NCI-H2196 treated with DMSO at 0.1 percent for 48 hours (cell line): ENCODE data around the gene PPBP.
"Not testable (repeated sequence)": the region's sequence is repeated elsewhere in the genome, so short reads cannot be mapped to it uniquely, and the experiment has no call there.

ENCODE experiments used
- DNase-seq: peaks from one replicate; lab custom pipeline; 2025; ENCODE audit not compliant: unreplicated experiment; lab: John Stamatoyannopoulos, UW

PPBP gene

DNA sequence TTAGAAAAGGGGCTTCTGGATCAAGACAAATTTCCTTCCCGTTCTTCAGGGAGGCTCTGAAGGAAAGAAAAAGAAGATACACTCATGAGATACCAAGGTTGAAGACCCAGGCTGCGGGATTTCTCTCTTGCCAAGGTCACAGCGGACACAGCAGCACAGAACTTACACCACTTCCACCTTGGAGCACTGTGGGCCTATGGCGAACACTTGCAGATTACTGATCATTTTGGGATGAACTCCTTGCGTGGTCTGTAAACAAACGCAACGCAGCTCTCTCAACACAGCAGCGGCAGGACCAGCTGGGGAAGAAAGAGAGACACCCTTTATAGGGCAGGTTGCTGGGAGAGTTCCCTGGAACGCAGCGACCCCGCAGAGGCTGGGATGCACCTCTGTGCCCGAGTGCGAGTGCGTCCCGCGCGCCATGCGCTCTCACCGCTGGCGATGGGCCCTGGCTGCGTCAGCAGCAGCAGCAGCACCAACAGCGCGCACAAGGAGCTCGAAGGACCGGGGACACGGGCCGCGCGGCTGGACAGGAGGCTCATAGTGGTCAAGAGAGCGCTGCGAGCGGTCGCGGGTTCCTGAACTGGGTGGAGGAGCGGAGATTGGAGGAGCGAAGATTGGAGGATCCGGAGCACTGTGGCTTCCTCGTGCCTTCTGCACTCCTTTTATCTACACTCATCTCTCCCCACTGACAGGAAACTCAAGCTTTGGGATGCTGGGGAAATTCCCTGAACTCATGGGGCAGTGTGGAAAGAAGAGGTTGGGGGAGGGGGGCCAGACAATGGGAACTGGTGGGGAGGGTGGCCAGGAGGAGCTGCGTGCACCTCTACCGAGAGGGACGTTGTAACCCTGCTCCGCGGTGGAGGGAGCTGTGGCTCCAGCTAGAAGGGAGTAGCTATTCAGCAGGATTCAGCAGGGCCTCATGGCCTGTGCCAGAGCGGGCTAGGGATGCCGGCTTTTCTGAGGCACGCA is 10.3 kb upstream of the PPBP start, which contains the start of gene CXCL5:
TSS of gene CXCL5 (minus strand) at position 638 of the 972 bp plus-strand sequence. CDS start at position 542, 96 bp downstream.
- no peak for DNase-seq

DNA sequence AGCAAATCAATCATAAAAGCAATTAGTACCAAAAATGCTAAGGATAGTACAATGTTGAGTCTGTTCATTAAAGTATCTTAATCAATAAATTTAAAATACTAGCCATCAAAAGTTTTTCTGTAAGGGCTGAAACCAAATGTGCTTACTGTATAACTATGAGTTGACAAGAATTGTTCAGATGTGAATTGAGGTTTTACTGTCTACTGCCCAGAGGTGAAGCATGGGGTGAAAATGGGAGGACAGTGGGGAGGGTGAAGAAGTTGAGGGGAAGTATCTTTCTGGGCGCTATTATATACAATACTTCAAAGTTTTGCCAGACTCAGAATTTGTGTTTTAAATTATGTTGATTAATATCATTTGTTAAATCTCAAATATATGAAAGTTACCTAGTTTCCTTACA is 4.1 kb upstream of the PPBP start:
- no peak for DNase-seq

DNA sequence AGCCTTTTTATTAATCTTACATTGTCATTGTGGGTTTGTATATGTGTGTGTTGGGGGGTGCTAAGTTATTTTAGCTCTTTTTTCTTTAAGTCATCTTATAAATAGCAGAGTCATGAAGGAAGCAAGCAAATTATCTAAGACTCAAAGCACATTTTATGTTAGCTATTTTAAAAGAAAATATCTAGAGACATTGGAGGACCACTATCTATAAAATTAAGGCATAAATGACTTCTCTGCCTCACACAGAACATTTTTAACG is 3.7 kb upstream of the PPBP start:
- DNase-seq = no peak

DNA sequence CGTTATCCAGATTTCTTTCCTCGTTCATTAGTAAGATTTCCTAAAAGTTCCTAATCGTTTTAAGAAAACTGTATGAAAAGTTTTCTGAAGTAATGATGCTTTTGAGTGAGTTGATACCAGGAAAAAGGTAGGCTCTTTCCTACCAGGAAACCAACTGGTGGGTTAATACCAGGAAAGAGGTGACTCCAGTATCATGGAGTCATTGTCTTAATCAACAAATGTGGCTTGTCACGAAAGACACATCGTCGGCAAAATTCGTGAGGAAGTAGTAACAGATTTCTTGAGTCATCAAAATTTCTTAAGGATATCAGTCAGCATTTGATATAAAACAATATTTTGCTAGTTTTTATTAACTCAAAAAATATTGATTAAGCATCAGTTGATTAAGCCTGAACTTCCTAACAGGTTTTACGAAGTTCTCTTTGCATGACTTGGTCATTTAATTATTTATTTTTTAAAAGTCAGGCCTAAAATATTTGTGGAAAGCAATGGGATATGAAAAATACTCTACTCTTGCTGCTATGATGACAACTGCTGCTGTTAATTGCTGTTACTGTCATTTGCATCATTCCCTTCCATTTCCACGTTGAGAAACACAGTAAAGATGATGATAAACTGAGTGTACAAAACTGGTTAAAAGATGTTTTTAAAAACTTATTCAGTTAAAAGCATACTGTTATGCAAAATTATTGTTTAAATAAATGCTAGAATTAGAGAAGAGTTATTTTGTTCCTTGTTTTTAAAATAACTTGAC is 3.2 kb upstream of the PPBP start:
- no peak for DNase-seq

- no peak for DNase-seq
These were observed 1.9 kb upstream of the PPBP start for GRCh38 chr4:73989928-73990327.

- no peak for DNase-seq
These were observed 1.0 kb upstream of the PPBP start for GRCh38 chr4:73989031-73989430.

- no peak for DNase-seq
These were observed 2.5 kb downstream of the PPBP start for GRCh38 chr4:73985528-73985852.

- DNase-seq = no peak
These were observed 3.1 kb downstream of the PPBP start for GRCh38 chr4:73984736-73985527.

GRCh38 chr4:73981175-73981574 is 6.8 kb downstream of the PPBP start:
- DNase-seq = not testable (repeated sequence)

DNA sequence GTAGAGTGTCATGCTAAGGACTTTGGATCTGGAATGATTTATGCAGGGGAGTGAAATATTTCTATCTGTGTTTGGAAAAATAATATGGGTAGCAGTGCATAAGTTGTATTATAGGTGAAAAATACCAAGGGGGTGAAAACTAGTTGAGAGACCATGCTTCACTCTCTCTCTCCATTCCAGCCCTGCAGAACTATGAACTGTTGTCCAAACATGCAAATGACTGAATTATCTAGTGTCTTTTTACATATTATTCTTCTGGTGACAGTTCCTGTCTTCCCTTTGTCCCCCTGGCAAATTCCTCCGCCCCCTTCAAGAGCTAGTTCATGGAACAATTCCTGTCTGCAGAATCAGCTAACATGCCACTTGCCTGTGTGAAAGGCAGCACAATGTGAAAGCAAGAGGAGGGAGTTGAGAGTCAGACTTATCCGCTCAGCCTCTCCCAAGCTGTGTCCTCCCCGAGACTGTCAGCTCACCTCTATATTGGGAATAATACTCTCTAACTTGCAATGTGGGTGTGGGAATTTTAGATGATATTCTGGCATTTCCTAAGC is 8.5 kb downstream of the PPBP start:
- no peak for DNase-seq

DNA sequence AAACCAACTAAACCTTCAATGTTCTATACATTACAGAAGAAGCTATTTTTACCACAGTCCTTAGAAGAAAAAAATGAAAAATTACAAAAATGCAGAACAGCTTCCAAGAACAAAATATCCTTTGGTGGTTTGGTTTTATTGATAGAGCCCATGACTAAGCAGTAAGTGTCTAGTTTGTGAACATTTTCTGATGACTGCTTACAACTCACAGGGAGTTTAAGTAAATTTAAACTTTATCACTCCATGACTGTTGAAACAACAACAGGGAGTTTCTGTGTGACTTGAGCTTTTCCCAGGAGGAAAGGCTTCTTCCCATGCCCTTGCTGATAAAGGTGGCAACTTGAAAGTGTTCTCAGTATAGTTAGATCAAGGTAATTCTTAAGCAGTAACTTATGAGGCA is 9.1 kb downstream of the PPBP start:
- DNase-seq = no peak

- DNase-seq = no peak
These were observed 11.3 kb downstream of the PPBP start for GRCh38 chr4:73976716-73977115.

DNA sequence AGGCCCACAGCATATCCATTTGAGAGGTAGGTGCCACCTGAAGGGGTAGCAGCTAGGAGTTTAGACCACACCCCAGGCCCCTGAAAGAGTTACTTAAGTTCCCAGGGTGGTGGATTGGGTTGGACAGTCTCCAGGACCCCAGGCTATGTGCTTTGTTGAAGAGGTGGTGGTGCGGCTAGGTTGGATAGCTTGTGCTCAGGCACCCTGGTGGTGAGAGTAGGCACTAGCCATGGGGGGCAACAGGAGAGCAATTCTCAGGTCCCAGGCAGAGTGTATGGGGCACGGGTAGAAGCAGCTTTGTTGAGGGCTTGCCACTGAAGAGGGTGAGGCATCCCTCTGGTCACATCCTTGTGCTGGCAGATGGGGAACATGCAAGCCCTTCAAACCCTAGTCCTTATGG is 11.8 kb downstream of the PPBP start:
- DNase-seq = no peak

DNA sequence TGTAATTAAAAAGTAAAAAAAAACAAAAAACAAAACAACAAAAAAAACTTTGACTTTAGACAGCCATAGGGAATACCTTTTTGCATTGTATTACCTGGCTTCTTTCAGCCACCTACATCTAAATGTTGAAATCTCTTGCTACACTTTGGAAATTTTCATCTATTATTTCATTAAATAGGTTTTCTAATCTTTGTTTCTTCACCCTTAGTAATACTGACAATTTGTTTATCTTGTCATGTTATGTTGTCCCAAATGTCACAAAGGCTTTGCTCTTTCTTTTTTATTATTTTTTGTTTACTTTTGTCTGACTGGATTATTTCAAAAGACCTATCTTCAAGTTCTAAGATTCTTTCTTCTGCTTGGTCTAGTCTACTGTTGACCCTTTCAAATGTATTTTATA is 13.6 kb downstream of the PPBP start:
- DNase-seq = no peak

- no peak for DNase-seq
These were observed 17.0 kb downstream of the PPBP start for GRCh38 chr4:73970945-73971344.

GRCh38 chr4:73970011-73970410 is 18.0 kb downstream of the PPBP start:
- no peak for DNase-seq

- no peak for DNase-seq
These were observed 20.1 kb downstream of the PPBP start for GRCh38 chr4:73967866-73968265.

DNA sequence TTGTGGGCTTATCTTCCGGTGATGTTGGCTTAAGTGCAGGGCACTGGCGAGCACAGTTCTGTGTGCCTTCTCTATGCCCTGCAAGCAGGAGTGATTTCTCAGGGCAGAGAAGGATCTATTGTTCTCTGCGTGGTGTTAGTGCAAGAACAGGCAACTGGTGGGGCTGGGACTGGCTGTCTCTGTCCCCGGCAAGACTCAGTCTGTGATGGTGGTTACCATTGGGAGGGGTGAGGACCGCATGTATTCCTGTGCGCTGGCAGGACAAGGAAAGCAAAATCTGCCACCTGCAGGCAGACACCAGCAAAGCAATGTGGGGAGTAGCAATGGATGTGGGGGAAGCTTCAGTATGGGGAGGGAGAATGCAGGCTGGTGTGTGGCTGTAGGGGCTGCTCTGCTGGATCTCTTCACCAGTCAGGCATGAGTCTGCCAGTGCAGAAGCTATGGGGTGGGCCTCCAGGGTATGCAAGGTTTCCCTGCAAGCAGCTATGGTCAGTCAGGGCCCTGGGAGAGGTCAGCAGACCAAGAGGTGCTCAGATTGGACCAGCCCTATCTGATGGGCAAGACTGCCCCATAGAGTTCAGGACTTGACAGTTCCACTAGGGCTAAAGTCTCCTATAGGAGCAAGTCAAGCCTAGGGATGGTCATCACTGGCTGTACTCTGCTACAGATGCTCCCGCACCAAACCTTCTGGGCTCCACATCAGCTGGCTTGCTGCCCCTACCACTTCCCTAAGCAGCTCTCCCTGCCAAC is 23.0 kb downstream of the PPBP start:
- DNase-seq = no peak

- DNase-seq = no peak
These were observed 25.3 kb downstream of the PPBP start for GRCh38 chr4:73962724-73963123.

- DNase-seq = not testable (repeated sequence)
These were observed 28.9 kb downstream of the PPBP start for GRCh38 chr4:73959041-73959440.

DNA sequence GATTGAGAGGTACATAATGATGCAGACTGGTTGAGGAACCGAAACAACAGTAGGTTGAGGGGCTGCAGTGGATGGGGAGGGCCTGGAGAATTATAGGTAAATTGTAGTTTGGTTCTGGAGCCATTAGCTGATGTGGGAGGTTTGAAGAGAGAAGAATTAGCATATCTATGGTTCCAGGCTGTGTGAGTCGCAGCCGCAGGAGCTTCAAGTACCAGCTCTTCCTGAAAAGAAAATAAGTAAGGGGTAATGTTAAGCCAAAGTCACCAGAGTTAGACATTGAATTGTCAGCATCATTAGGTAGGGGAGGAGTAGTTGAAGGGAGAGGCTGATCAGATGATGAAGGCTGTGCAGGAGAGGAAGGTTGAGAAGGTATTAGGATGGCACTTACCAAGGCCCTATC is 35.6 kb downstream of the PPBP start:
- DNase-seq = no peak
